Right renal pelvis (tissue), 4 donors: ENCODE data around the gene APOA4. TPM values are rescaled to one million over a fixed set of nuclear protein-coding genes. Genes with fewer than 3 reads are reported as not detected.
"Not testable (repeated sequence)": the region's sequence is repeated elsewhere in the genome, so short reads cannot be mapped to it uniquely, and the experiment has no call there.

Experiments
- DNase-seq, 4 donors: peaks; one replicate each; pipeline ENCODE4 v3.0.0-alpha.2; 2013; ENCODE audit warnings: low read depth in 4 of 4, low spot score in 3 of 4, missing footprints in 1 of 4
- polyA plus RNA-seq, 4 donors: library from polyadenylated mRNA; unstranded; fragments of 120-200 nt; gene quantifications; one replicate each; pipeline ENCODE4 v1.2.1, GENCODE V29; 2013; ENCODE audit not compliant: insufficient read length in 4 of 4

The APOA4 gene
- polyA plus RNA-seq, 4 donors = 0.08 TPM; not detected in 3

GRCh38 chr11:116849486-116849885 is 26.4 kb upstream of the APOA4 start:
- no peak for DNase-seq

GRCh38 chr11:116849060-116849459 is 26.0 kb upstream of the APOA4 start:
- DNase-seq = no peak

GRCh38 chr11:116847612-116848011 is 24.5 kb upstream of the APOA4 start:
- no peak for DNase-seq

- DNase-seq = no peak
Measured at GRCh38 chr11:116844722-116845121, 21.6 kb upstream of the APOA4 start.

GRCh38 chr11:116843661-116844060 is 20.6 kb upstream of the APOA4 start:
- no peak for DNase-seq

GRCh38 chr11:116842909-116843308 is 19.8 kb upstream of the APOA4 start:
- DNase-seq = no peak

GRCh38 chr11:116842117-116842516 is 19.0 kb upstream of the APOA4 start:
- no peak for DNase-seq

- DNase-seq = no peak
Measured at GRCh38 chr11:116840746-116841296, 17.7 kb upstream of the APOA4 start.

GRCh38 chr11:116840224-116840745 is 17.2 kb upstream of the APOA4 start:
- no peak for DNase-seq

GRCh38 chr11:116838321-116839084 is 15.4 kb upstream of the APOA4 start:
- no peak for DNase-seq

- DNase-seq = no peak
Measured at GRCh38 chr11:116837231-116838091, 14.4 kb upstream of the APOA4 start, which contains the start of gene APOA1. Gene APOA1 (minus strand): TSS chr11:116837622. CDS start chr11:116837387, 235 bp downstream.

GRCh38 chr11:116836632-116836991 is 13.5 kb upstream of the APOA4 start:
- DNase-seq = no peak

GRCh38 chr11:116835791-116836631 is 12.9 kb upstream of the APOA4 start:
- DNase-seq = peak; percentile 84 to 90 (median 86)

- DNase-seq = peak in 2 of 4 donors; percentile 23
Measured at GRCh38 chr11:116835042-116835772, 12.1 kb upstream of the APOA4 start.

GRCh38 chr11:116834535-116835041 is 11.5 kb upstream of the APOA4 start:
- DNase-seq = not testable (repeated sequence)

GRCh38 chr11:116833816-116834534 is 10.9 kb upstream of the APOA4 start:
- no peak for DNase-seq

- no peak for DNase-seq
Measured at GRCh38 chr11:116833491-116833815, 10.3 kb upstream of the APOA4 start.

GRCh38 chr11:116832350-116833290 is 9.5 kb upstream of the APOA4 start:
- no peak for DNase-seq
